ENCODE data around the gene OARD1.

OARD1 gene

DNA sequence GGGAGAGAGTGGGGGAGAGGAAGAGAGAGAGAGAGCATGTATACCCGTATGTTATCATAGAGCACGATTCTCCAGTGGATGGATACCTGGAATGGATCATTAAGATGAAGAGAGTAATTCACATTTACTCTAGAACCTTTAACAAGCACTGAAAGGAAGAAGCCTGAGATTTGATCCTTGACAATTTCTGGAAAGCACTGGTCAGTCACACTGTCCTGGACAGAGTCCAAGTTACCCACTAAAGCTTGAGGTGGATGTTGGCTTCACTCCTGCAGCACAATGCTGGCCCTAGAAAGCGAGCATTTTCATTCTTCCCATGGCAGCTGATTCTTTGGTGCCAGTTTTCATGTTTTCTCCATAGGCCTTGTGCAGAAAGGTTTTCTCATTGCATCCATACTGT lies 26.2 kb upstream of the OARD1 start:
- TF ChIP-seq, protein P1, sequence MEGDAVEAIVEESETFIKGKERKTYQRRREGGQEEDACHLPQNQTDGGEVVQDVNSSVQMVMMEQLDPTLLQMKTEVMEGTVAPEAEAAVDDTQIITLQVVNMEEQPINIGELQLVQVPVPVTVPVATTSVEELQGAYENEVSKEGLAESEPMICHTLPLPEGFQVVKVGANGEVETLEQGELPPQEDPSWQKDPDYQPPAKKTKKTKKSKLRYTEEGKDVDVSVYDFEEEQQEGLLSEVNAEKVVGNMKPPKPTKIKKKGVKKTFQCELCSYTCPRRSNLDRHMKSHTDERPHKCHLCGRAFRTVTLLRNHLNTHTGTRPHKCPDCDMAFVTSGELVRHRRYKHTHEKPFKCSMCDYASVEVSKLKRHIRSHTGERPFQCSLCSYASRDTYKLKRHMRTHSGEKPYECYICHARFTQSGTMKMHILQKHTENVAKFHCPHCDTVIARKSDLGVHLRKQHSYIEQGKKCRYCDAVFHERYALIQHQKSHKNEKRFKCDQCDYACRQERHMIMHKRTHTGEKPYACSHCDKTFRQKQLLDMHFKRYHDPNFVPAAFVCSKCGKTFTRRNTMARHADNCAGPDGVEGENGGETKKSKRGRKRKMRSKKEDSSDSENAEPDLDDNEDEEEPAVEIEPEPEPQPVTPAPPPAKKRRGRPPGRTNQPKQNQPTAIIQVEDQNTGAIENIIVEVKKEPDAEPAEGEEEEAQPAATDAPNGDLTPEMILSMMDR (IDR thresholded peaks at IDR 0.05; ENCODE audit: low read depth, low read length), result no peak
- DNase-seq (ENCODE audit: low read depth in 2 of 2), result peak; percentile 22 to 37
- H3K4me3 ChIP-seq (replicated peaks in 1 of 2; ENCODE audit: low read depth in 2 of 2, low read length in 2 of 2), result no peak overlapping the region

DNA sequence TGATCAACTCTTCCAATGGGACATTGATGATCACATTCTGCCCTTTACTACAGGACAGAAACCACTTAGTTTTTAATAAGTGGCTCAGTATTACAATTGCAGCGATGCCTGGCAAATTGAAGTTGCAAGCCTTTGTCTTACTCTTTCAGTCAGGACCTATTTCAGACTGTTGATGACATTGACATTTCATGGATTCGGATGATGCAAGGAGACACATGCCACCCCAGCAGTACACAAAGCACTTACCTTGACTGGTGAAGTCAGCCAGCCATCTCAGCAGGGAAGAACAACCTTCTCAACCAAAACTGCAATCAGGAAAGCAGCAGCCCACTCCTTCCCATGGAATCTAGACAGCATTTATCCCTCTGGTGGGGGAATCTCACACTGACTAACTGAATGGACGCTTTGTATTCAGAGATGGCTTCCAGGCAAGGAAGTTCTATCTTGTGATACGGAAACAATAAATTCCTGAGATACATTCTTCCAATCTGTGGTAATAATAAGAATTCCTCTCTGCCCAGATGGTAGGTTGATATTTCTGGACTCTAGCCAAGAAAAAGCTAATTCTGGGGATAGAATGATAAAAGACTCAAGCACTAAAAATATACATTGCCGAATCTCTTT lies 25.4 kb upstream of the OARD1 start:
- DNase-seq (ENCODE audit: low read depth in 2 of 2), result peak; percentile 69 to 76
- TF ChIP-seq, protein P1 (IDR thresholded peaks at IDR 0.05; ENCODE audit: low read depth, low read length), result no peak
- no peak overlapping the region for H3K4me3 ChIP-seq (replicated peaks in 1 of 2; ENCODE audit: low read depth in 2 of 2, low read length in 2 of 2)

DNA sequence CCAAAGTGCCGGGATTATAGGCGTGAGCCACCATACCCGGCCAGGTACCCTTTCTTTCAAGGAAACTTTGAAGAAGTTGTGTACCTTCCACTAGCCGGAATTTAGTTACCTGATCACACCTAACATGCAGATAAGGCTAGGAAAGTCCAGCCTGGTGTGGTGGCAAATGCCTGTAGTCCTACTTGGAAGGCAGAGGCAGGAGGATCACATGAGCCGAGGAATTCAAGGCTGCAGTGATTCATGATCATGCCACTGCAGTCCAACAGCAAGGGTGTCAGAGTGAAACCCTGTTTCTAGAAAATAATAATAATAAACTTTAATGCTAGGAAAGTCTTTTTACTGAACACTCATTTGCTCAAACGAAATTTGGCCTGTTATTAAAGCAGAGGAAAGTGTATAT lies 21.6 kb upstream of the OARD1 start:
- H3K4me3 ChIP-seq (replicated peaks in 1 of 2; ENCODE audit: low read depth in 2 of 2, low read length in 2 of 2), result no peak overlapping the region
- TF ChIP-seq, protein P1 (IDR thresholded peaks at IDR 0.05; ENCODE audit: low read depth, low read length), result no peak
- peak in 1 of 2 donors; percentile 25 for DNase-seq (ENCODE audit: low read depth in 2 of 2)

DNA sequence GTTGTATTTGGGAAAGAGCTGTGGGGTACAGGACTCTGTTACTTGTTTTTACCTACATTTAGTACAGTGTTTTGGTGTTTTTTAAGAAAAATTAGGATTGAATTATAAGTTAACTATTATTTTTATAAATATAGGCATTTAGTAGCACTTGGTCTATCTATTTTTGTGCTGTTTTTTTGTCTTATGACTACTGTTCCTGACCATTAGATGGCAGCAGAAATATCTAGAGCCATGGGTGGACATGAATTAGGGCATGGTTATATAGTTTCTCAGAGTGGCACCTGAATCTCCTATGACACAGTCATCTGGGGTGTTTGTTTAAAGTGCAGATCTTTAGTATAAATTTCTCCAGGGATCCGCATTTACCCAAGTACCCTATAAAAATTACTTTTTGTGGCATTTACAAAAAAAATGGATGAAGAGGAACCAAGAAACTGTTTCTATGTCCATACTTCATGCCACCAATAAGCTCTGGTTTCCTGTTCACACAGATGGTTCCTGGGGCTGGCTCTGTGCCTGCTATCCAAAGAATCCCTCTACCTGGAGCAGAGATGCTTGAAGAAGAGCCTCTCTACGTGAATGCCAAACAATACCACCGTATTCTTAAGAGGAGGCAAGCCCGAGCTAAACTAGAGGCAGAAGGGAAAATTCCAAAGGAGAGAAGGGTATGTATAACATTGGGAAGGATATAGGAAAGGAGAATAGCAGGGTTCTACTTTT lies 20.4 kb upstream of the OARD1 start:
- TF ChIP-seq, protein P1 (IDR thresholded peaks at IDR 0.05; ENCODE audit: low read depth, low read length), result peak; percentile 47
- DNase-seq (ENCODE audit: low read depth in 2 of 2), result peak; percentile 47 to 56
- H3K4me3 ChIP-seq (replicated peaks in 1 of 2; ENCODE audit: low read depth in 2 of 2, low read length in 2 of 2), result no peak overlapping the region

DNA sequence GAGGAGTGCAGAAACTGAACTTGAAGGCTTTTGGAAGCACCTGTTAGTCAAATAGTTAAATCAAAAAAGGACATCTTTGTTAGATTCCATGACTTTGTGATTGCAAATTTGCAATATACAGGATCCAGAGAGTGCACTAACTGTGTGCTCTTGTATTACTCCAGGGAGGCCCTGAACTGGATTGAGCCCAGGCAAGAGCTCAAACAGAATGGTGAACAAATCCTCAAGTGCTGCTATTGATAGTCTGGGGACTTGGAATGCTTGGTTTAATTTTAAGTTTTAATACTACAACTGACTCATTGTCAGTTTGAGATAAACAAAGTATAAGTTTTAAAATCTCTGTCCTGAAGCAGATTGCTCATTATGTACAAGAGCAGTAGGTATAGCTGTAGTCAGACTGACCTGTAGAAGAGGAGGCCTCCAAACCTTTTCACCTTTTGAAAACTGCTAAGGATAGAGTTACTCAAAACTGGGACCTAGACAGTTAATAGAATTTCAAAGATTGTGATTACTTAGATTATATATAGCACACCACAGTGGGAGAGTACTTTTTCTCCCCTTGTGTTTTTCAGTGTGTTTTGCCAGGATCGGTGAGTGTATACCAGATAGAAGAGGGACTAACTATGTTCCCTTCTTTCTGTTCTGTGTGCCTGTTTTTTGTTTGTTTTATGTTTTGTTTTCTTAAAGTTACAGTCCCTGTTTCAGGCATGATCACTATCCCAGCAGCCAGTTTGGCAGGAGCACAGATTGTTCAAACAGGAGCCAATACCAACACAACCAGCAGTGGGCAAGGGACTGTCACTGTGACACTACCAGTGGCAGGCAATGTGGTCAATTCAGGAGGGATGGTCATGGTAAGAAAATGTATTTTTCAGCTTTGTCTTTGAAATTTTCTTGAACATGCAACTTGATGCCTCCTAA lies 18.9 kb upstream of the OARD1 start:
- no peak overlapping the region for H3K4me3 ChIP-seq (replicated peaks in 1 of 2; ENCODE audit: low read depth in 2 of 2, low read length in 2 of 2)
- TF ChIP-seq, protein P1 (IDR thresholded peaks at IDR 0.05; ENCODE audit: low read depth, low read length), result no peak
- DNase-seq (ENCODE audit: low read depth in 2 of 2), result no peak

DNA sequence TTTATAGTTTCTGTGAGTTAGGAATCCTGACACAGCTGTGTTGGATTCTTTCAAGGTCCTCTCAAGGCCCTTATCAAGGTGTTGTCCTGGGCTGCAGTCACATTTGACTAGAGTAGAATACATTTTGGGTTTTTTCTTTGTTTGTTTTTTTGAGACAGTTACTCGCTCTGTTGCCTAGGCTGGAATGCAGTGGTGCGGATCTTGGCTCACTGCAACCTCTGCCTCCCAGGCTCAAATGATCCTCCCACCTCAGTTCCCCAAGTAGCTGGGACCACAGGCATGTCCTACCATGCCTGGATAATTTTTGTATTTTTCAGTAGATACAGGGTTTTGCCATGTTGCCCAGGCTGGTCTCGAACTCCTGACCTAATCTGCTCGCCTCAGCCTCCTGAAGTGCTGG lies 16.3 kb upstream of the OARD1 start:
- no peak for DNase-seq (ENCODE audit: low read depth in 2 of 2)
- no peak overlapping the region for H3K4me3 ChIP-seq (replicated peaks in 1 of 2; ENCODE audit: low read depth in 2 of 2, low read length in 2 of 2)
- TF ChIP-seq, protein P1 (IDR thresholded peaks at IDR 0.05; ENCODE audit: low read depth, low read length), result no peak

Measured in cardiac fibroblast (primary cell).